Measurements from ENCODE around the gene TNFRSF1B.

DNA sequence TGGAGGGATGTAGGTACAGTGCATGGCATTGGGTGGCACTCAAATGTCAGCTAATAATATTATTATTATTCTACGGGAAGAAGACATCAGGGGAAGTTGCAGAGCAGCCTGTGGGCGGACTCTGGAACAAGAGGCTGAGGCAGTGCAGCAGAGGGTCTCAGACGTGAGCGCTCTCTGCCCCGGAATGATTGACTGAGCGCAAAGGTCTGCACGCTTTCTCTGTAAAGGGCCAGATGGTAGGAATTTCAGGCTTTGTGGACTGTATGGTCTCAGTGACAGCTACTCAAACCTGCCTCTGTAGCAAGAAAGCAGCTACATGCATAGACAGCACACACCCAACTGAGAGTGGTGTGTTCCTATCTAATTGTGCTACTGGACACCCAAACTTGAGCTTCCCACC, 33.4 kb downstream of the TNFRSF1B start:
- no peak for TF ChIP-seq POLR2A (conservative IDR thresholded peaks at IDR 0.05)
- no peak for TF ChIP-seq EWSR1 (IDR thresholded peaks at IDR 0.05; ENCODE audit: borderline replicate concordance, low read depth, partially characterized antibody)
- TF ChIP-seq MED1 (CRISPR knock-in tag; IDR thresholded peaks at IDR 0.05; ENCODE audit: borderline replicate concordance): no peak
- no peak for TF ChIP-seq GATA2 (CRISPR knock-in tag; IDR thresholded peaks at IDR 0.05)
- TF ChIP-seq, protein P1, sequence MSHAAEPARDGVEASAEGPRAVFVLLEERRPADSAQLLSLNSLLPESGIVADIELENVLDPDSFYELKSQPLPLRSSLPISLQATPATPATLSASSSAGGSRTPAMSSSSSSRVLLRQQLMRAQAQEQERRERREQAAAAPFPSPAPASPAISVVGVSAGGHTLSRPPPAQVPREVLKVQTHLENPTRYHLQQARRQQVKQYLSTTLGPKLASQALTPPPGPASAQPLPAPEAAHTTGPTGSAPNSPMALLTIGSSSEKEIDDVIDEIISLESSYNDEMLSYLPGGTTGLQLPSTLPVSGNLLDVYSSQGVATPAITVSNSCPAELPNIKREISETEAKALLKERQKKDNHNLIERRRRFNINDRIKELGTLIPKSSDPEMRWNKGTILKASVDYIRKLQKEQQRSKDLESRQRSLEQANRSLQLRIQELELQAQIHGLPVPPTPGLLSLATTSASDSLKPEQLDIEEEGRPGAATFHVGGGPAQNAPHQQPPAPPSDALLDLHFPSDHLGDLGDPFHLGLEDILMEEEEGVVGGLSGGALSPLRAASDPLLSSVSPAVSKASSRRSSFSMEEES (CRISPR knock-in tag; IDR thresholded peaks at IDR 0.05): no peak
- no peak for TF ChIP-seq ZNF274 (IDR thresholded peaks at IDR 0.05; ENCODE audit: borderline replicate concordance, low read depth, low read length)
- no peak for TF ChIP-seq KAT7 (CRISPR knock-in tag; IDR thresholded peaks at IDR 0.05; ENCODE audit: borderline replicate concordance)
- TF ChIP-seq RFX5 (IDR thresholded peaks at IDR 0.05; ENCODE audit: low read depth, low read length): no peak
- TF ChIP-seq, protein P2, sequence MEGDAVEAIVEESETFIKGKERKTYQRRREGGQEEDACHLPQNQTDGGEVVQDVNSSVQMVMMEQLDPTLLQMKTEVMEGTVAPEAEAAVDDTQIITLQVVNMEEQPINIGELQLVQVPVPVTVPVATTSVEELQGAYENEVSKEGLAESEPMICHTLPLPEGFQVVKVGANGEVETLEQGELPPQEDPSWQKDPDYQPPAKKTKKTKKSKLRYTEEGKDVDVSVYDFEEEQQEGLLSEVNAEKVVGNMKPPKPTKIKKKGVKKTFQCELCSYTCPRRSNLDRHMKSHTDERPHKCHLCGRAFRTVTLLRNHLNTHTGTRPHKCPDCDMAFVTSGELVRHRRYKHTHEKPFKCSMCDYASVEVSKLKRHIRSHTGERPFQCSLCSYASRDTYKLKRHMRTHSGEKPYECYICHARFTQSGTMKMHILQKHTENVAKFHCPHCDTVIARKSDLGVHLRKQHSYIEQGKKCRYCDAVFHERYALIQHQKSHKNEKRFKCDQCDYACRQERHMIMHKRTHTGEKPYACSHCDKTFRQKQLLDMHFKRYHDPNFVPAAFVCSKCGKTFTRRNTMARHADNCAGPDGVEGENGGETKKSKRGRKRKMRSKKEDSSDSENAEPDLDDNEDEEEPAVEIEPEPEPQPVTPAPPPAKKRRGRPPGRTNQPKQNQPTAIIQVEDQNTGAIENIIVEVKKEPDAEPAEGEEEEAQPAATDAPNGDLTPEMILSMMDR (IDR thresholded peaks at IDR 0.05 in 2 of 3, conservative IDR thresholded peaks at IDR 0.05 in 1 of 3; ENCODE audit: insufficient read depth in 2 of 3, low read depth in 1 of 3, low read length in 3 of 3): no peak
